ENCODE results near the gene ATXN10. TPM values are rescaled to one million over a fixed set of nuclear protein-coding genes. Genes with fewer than 3 reads are reported as not detected.

Gene ATXN10
- total and polyA plus RNA-seq, 2 experiments from 2014 or later, result 99.0 to 163 TPM

DNA sequence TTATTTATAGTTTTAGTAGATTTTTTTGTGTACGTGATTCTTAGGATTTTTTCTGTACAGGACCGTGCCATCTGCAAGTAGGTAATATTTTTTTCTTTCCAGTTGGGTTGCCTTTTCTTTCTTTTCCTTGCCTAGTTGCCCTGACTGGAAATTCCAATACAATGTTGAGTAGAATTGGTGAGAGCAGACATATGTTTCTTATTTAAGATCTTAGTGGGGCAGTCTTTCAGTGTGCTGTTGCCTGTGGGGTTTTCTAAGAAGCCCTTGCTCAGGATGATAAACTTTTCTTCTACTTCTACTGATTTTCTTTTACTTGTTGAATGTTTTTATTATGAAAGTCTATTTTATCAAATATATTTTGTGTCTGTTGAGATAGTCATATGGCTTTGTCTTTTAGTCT, 33.0 kb downstream of the ATXN10 start (continued):
- TF ChIP-seq, protein P1, sequence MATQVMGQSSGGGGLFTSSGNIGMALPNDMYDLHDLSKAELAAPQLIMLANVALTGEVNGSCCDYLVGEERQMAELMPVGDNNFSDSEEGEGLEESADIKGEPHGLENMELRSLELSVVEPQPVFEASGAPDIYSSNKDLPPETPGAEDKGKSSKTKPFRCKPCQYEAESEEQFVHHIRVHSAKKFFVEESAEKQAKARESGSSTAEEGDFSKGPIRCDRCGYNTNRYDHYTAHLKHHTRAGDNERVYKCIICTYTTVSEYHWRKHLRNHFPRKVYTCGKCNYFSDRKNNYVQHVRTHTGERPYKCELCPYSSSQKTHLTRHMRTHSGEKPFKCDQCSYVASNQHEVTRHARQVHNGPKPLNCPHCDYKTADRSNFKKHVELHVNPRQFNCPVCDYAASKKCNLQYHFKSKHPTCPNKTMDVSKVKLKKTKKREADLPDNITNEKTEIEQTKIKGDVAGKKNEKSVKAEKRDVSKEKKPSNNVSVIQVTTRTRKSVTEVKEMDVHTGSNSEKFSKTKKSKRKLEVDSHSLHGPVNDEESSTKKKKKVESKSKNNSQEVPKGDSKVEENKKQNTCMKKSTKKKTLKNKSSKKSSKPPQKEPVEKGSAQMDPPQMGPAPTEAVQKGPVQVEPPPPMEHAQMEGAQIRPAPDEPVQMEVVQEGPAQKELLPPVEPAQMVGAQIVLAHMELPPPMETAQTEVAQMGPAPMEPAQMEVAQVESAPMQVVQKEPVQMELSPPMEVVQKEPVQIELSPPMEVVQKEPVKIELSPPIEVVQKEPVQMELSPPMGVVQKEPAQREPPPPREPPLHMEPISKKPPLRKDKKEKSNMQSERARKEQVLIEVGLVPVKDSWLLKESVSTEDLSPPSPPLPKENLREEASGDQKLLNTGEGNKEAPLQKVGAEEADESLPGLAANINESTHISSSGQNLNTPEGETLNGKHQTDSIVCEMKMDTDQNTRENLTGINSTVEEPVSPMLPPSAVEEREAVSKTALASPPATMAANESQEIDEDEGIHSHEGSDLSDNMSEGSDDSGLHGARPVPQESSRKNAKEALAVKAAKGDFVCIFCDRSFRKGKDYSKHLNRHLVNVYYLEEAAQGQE (IDR thresholded peaks at IDR 0.05; ENCODE audit: unreplicated experiment), result no peak
- TF ChIP-seq NANOG (IDR thresholded peaks at IDR 0.05; ENCODE audit: borderline replicate concordance) (no peak), ZNF331 (CRISPR knock-in tag; IDR thresholded peaks at IDR 0.05; ENCODE audit: low read depth) (no peak)

DNA sequence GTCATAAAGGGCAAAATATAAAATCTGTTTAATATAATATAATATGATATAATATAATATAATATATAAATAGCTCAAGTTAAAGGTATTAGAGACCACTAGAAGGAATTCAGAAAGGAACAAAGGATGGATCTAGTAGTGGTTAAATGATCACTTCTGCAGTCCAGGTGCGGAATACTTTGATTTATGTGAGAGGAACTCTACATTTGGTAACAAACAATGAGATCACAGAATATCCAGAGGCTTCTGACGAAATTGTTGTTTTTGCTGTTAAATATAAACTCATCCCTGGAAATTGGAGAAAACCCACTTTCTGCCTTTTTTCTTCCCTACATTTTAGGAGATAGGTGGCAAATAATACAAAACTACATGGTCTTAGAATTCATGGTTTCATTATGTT, 36.0 kb downstream of the ATXN10 start:
- peaks cover 24% of the 10 kb centered on the region; the same call in 2 of the 3 replicates for H3K36me3 Mint-ChIP-seq (ENCODE audit: low read depth)
- peaks cover 42% of the 10 kb centered on the region for H4K20me1 ChIP-seq (replicated peaks; ENCODE audit: insufficient read depth)
- no peaks in the 10 kb centered on the region for H3K27me3 Mint-ChIP-seq (ENCODE audit: insufficient read depth, low read depth, poor library complexity)
- no peaks in the 10 kb centered on the region for H3K9me3 Mint-ChIP-seq
- no peak overlapping the region for H3K4me2 ChIP-seq
- no peak overlapping the region for H3K27ac ChIP-seq (ENCODE audit: low read depth)
- ATAC-seq (no peak), DNase-seq (ENCODE audit: low spot score) (no peak)
- no peak overlapping the region for H3K4me3 Mint-ChIP-seq
- no peaks in the 10 kb centered on the region for H3K4me1 ChIP-seq (ENCODE audit: insufficient read depth)
- no peaks in the 10 kb centered on the region for H3K27me3 ChIP-seq (ENCODE audit: insufficient read depth)
- H3K79me2 ChIP-seq (replicated peaks; ENCODE audit: insufficient read depth), result peaks cover 71% of the 10 kb centered on the region
- no peaks in the 10 kb centered on the region for H3F3A ChIP-seq (replicated peaks; ENCODE audit: low read depth)
- H3K4me1 Mint-ChIP-seq, result no peaks in the 10 kb centered on the region; the same call in 1 of the 3 replicates
- no peak overlapping the region for H3K4me3 ChIP-seq
- H3K36me3 ChIP-seq (ENCODE audit: insufficient read depth), result peaks cover 11% of the 10 kb centered on the region; the same call in 1 of the 2 replicates
- H3K9me2 ChIP-seq (ENCODE audit: insufficient read depth), result no peaks in the 10 kb centered on the region
- no peak overlapping the region for H3K27ac Mint-ChIP-seq
- H2AFZ ChIP-seq, result no peak overlapping the region
- TF ChIP-seq STAT1 (IDR thresholded peaks at IDR 0.05; ENCODE audit: unreplicated experiment), result no peak
- TF ChIP-seq, protein P2, sequence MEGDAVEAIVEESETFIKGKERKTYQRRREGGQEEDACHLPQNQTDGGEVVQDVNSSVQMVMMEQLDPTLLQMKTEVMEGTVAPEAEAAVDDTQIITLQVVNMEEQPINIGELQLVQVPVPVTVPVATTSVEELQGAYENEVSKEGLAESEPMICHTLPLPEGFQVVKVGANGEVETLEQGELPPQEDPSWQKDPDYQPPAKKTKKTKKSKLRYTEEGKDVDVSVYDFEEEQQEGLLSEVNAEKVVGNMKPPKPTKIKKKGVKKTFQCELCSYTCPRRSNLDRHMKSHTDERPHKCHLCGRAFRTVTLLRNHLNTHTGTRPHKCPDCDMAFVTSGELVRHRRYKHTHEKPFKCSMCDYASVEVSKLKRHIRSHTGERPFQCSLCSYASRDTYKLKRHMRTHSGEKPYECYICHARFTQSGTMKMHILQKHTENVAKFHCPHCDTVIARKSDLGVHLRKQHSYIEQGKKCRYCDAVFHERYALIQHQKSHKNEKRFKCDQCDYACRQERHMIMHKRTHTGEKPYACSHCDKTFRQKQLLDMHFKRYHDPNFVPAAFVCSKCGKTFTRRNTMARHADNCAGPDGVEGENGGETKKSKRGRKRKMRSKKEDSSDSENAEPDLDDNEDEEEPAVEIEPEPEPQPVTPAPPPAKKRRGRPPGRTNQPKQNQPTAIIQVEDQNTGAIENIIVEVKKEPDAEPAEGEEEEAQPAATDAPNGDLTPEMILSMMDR (conservative IDR thresholded peaks at IDR 0.05; ENCODE audit: low read depth in 2 of 2), result no peak
- no peak for TF ChIP-seq POLR2AphosphoS5 (IDR thresholded peaks at IDR 0.05; ENCODE audit: low read depth)
- TF ChIP-seq, protein P3, sequence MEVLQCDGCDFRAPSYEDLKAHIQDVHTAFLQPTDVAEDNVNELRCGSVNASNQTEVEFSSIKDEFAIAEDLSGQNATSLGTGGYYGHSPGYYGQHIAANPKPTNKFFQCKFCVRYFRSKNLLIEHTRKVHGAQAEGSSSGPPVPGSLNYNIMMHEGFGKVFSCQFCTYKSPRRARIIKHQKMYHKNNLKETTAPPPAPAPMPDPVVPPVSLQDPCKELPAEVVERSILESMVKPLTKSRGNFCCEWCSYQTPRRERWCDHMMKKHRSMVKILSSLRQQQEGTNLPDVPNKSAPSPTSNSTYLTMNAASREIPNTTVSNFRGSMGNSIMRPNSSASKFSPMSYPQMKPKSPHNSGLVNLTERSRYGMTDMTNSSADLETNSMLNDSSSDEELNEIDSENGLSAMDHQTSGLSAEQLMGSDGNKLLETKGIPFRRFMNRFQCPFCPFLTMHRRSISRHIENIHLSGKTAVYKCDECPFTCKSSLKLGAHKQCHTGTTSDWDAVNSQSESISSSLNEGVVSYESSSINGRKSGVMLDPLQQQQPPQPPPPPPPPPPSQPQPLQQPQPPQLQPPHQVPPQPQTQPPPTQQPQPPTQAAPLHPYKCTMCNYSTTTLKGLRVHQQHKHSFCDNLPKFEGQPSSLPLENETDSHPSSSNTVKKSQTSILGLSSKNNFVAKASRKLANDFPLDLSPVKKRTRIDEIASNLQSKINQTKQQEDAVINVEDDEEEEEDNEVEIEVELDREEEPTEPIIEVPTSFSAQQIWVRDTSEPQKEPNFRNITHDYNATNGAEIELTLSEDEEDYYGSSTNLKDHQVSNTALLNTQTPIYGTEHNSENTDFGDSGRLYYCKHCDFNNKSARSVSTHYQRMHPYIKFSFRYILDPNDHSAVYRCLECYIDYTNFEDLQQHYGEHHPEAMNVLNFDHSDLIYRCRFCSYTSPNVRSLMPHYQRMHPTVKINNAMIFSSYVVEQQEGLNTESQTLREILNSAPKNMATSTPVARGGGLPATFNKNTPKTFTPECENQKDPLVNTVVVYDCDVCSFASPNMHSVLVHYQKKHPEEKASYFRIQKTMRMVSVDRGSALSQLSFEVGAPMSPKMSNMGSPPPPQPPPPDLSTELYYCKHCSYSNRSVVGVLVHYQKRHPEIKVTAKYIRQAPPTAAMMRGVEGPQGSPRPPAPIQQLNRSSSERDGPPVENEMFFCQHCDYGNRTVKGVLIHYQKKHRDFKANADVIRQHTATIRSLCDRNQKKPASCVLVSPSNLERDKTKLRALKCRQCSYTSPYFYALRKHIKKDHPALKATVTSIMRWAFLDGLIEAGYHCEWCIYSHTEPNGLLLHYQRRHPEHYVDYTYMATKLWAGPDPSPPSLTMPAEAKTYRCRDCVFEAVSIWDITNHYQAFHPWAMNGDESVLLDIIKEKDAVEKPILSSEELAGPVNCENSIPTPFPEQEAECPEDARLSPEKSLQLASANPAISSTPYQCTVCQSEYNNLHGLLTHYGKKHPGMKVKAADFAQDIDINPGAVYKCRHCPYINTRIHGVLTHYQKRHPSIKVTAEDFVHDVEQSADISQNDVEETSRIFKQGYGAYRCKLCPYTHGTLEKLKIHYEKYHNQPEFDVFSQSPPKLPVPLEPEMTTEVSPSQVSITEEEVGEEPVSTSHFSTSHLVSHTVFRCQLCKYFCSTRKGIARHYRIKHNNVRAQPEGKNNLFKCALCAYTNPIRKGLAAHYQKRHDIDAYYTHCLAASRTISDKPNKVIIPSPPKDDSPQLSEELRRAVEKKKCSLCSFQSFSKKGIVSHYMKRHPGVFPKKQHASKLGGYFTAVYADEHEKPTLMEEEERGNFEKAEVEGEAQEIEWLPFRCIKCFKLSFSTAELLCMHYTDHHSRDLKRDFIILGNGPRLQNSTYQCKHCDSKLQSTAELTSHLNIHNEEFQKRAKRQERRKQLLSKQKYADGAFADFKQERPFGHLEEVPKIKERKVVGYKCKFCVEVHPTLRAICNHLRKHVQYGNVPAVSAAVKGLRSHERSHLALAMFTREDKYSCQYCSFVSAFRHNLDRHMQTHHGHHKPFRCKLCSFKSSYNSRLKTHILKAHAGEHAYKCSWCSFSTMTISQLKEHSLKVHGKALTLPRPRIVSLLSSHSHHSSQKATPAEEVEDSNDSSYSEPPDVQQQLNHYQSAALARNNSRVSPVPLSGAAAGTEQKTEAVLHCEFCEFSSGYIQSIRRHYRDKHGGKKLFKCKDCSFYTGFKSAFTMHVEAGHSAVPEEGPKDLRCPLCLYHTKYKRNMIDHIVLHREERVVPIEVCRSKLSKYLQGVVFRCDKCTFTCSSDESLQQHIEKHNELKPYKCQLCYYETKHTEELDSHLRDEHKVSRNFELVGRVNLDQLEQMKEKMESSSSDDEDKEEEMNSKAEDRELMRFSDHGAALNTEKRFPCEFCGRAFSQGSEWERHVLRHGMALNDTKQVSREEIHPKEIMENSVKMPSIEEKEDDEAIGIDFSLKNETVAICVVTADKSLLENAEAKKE (CRISPR knock-in tag; IDR thresholded peaks at IDR 0.05), result no peak
- no peak for TF ChIP-seq JUNB (IDR thresholded peaks at IDR 0.05; ENCODE audit: unreplicated experiment)
- TF ChIP-seq, protein P1 (IDR thresholded peaks at IDR 0.05; ENCODE audit: unreplicated experiment), result no peak
- no peak for TF ChIP-seq EZH2 (IDR thresholded peaks at IDR 0.05; ENCODE audit: low read depth, unreplicated experiment)
- no peak for TF ChIP-seq CREB1 (CRISPR knock-in tag; IDR thresholded peaks at IDR 0.05; ENCODE audit: low read depth)

All from GM23338 (cell line).